Measurements from ENCODE around the gene TMEM212.

Gene TMEM212

GRCh38 chr3:171865191-171865865, 22.2 kb downstream of the TMEM212 start:
- Histone ChIP-seq H3K27me3 (ENCODE audit: low read depth, low read length) (no peaks in the 10 kb centered on the region), H3K4me1 (ENCODE audit: control insufficient read depth in 1 of 2, insufficient read depth in 2 of 2, low read length in 2 of 2) (peaks cover 0 to 6% of the 10 kb centered on the region in 2 donors), H3K27ac (ENCODE audit: low read length) (no peak overlapping the region), H3K36me3 (ENCODE audit: control insufficient read depth in 1 of 2, insufficient read depth in 2 of 2, low read length in 2 of 2) (no peaks in the 10 kb centered on the region), H3K4me3 (ENCODE audit: low read depth in 1 of 2, low read length in 2 of 2) (no peak overlapping the region), H3K9me3 (ENCODE audit: control insufficient read depth in 1 of 2, low read length in 2 of 2) (no peaks in the 10 kb centered on the region)

DNA sequence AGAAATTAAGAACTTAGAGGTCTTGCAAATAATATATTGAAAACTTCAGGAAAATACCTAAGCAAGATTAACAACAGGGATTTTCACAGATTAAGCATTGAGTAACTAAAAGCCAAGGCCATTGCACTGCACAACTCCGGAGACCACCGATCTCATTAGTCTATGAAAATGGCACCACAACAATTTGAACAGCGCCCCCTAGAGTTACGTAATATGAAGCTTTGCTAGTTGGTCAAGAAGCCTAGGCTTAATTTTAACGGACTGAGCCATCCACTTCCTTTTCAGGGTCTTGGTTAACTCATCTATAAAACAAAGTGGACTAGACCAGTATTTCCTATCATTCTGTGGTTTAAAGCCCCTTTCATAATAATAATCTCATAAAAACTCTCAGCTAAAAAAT, 24.8 kb downstream of the TMEM212 start:
- Histone ChIP-seq H3K36me3 (ENCODE audit: control insufficient read depth in 1 of 2, insufficient read depth in 2 of 2, low read length in 2 of 2) (no peaks in the 10 kb centered on the region), H3K4me1 (ENCODE audit: control insufficient read depth in 1 of 2, insufficient read depth in 2 of 2, low read length in 2 of 2) (no peaks in the 10 kb centered on the region), H3K27ac (ENCODE audit: low read length) (no peak overlapping the region), H3K4me3 (ENCODE audit: low read depth in 1 of 2, low read length in 2 of 2) (no peak overlapping the region), H3K27me3 (ENCODE audit: low read depth, low read length) (no peaks in the 10 kb centered on the region), H3K9me3 (ENCODE audit: control insufficient read depth in 1 of 2, low read length in 2 of 2) (no peaks in the 10 kb centered on the region)

DNA sequence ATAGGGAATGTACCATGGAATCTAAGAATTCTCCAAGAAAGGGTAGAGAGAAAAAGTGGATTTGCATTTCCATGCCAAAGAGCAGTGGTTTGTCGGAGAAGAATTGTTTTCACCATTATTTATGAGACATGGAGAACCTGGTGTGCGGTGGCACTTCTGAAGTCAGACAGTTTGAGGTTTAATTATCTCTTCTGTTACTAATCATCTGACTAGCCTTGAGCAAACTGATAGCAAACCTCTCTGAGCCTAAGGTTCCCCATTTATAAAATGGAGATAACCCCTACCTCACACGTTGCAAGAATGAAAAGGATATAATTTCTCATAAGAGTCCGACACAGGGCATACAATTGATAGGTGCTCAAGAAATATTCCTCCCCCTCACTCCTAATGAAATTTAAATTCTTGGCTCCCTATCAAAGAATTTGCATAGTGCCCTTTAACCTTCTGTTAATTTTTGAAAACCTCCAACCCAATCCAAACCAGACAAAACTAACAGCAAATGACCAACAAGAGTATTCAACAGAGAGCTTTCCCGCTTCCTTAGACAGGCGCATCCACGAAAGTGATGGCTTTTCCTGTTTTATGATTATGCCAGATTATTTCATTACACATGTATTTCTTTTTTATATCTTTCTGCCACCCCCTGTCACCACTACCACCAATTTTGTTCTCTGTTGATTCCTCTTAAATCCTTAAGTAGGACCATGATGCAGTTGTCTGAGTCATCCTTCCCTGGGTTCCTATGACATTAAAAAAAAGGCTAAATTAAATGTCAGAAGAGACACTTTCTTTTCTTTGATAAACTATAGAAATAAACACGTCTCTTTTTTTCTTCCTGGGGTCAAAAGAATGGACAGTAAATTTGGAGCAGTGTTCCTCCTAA, 28.5 kb downstream of the TMEM212 start:
- Histone ChIP-seq H3K4me1 (ENCODE audit: control insufficient read depth in 1 of 2, insufficient read depth in 2 of 2, low read length in 2 of 2) (no peaks in the 10 kb centered on the region), H3K27ac (ENCODE audit: low read length) (no peak overlapping the region), H3K27me3 (ENCODE audit: low read depth, low read length) (no peaks in the 10 kb centered on the region), H3K9me3 (ENCODE audit: control insufficient read depth in 1 of 2, low read length in 2 of 2) (no peaks in the 10 kb centered on the region), H3K4me3 (ENCODE audit: low read depth in 1 of 2, low read length in 2 of 2) (no peak overlapping the region), H3K36me3 (ENCODE audit: control insufficient read depth in 1 of 2, insufficient read depth in 2 of 2, low read length in 2 of 2) (no peaks in the 10 kb centered on the region)

DNA sequence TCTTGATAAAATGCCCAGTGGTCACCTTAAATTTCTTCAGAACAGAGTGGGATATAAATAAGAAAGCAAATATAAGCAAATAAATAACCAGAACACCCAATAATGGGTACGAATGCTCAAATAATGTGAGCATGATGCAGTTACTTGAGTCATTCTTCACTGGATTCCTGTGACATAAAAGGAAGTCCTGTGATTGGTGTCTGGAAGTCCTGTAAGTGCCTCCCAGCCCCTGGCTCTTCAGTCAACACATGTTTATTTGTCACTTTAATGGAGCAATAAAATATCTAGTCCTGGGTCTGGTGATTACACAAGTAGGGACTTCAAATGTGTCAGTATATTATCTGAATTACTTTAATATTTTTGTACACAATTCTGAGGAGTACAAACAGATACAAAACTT, 30.4 kb downstream of the TMEM212 start:
- no peaks in the 10 kb centered on the region for H3K9me3 ChIP-seq (ENCODE audit: control insufficient read depth in 1 of 2, low read length in 2 of 2)
- H3K4me3 ChIP-seq (ENCODE audit: low read depth in 1 of 2, low read length in 2 of 2) = no peak overlapping the region
- H3K27me3 ChIP-seq (ENCODE audit: low read depth, low read length) = no peaks in the 10 kb centered on the region
- H3K4me1 ChIP-seq (ENCODE audit: control insufficient read depth in 1 of 2, insufficient read depth in 2 of 2, low read length in 2 of 2) = peaks cover 0 to 6% of the 10 kb centered on the region in 2 donors
- H3K27ac ChIP-seq (ENCODE audit: low read length) = peak overlapping the region; percentile 57
- no peaks in the 10 kb centered on the region for H3K36me3 ChIP-seq (ENCODE audit: control insufficient read depth in 1 of 2, insufficient read depth in 2 of 2, low read length in 2 of 2)

- Histone ChIP-seq H3K4me3 (ENCODE audit: low read depth in 1 of 2, low read length in 2 of 2) (no peak overlapping the region), H3K27me3 (ENCODE audit: low read depth, low read length) (no peaks in the 10 kb centered on the region), H3K4me1 (ENCODE audit: control insufficient read depth in 1 of 2, insufficient read depth in 2 of 2, low read length in 2 of 2) (peaks cover 0 to 13% of the 10 kb centered on the region in 2 donors), H3K9me3 (ENCODE audit: control insufficient read depth in 1 of 2, low read length in 2 of 2) (no peaks in the 10 kb centered on the region), H3K36me3 (ENCODE audit: control insufficient read depth in 1 of 2, insufficient read depth in 2 of 2, low read length in 2 of 2) (no peaks in the 10 kb centered on the region), H3K27ac (ENCODE audit: low read length) (peak overlapping the region; percentile 57)
Measured at GRCh38 chr3:171874251-171874681, 31.1 kb downstream of the TMEM212 start.

- H3K27ac ChIP-seq (ENCODE audit: low read length) = peak overlapping the region; percentile 57
Measured at GRCh38 chr3:171874879-171875278, 31.7 kb downstream of the TMEM212 start.

GRCh38 chr3:171875923-171876412, 32.8 kb downstream of the TMEM212 start:
- Histone ChIP-seq H3K9me3 (ENCODE audit: control insufficient read depth in 1 of 2, low read length in 2 of 2) (no peaks in the 10 kb centered on the region), H3K27ac (ENCODE audit: low read length) (no peak overlapping the region), H3K27me3 (ENCODE audit: low read depth, low read length) (no peaks in the 10 kb centered on the region), H3K4me1 (ENCODE audit: control insufficient read depth in 1 of 2, insufficient read depth in 2 of 2, low read length in 2 of 2) (peaks cover 0 to 13% of the 10 kb centered on the region in 2 donors), H3K4me3 (ENCODE audit: low read depth in 1 of 2, low read length in 2 of 2) (no peak overlapping the region), H3K36me3 (ENCODE audit: control insufficient read depth in 1 of 2, insufficient read depth in 2 of 2, low read length in 2 of 2) (no peaks in the 10 kb centered on the region)

More at GRCh38 chr3:171874879-171875278, 31.7 kb downstream of the TMEM212 start:
- no peaks in the 10 kb centered on the region for H3K27me3 ChIP-seq (ENCODE audit: low read depth, low read length)
- H3K9me3 ChIP-seq (ENCODE audit: control insufficient read depth in 1 of 2, low read length in 2 of 2) = no peaks in the 10 kb centered on the region
- peaks cover 0 to 13% of the 10 kb centered on the region in 2 donors for H3K4me1 ChIP-seq (ENCODE audit: control insufficient read depth in 1 of 2, insufficient read depth in 2 of 2, low read length in 2 of 2)
- H3K4me3 ChIP-seq (ENCODE audit: low read depth in 1 of 2, low read length in 2 of 2) = no peak overlapping the region
- no peaks in the 10 kb centered on the region for H3K36me3 ChIP-seq (ENCODE audit: control insufficient read depth in 1 of 2, insufficient read depth in 2 of 2, low read length in 2 of 2)

DNA sequence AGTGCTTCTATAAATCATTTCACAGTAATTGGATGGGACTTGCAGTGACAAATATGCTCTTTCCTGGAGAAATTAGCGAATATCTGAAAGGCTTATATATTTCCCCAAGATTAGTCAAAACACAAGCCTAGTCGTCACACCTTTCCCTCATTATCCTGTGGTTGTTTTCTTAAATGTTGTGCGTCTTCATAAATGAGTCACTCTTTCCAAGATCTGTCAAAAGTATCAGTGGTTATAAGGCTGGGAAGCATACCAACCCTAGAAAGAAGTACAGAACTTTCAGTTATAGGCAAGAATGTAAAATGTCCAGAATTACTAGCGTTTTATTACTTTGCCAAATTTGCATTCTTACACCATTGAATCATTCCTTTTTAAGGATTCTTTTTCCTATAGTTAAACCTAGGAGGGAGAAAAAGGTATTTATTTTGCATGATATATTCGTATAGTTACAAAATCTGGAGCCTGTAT, 33.6 kb downstream of the TMEM212 start:
- H3K27ac ChIP-seq (ENCODE audit: low read length) = no peak overlapping the region
- H3K4me3 ChIP-seq (ENCODE audit: low read depth in 1 of 2, low read length in 2 of 2) = no peak overlapping the region

GRCh38 chr3:171878461-171879225, 35.5 kb downstream of the TMEM212 start:
- peaks cover 0 to 13% of the 10 kb centered on the region in 2 donors for H3K4me1 ChIP-seq (ENCODE audit: control insufficient read depth in 1 of 2, insufficient read depth in 2 of 2, low read length in 2 of 2)
- H3K36me3 ChIP-seq (ENCODE audit: control insufficient read depth in 1 of 2, insufficient read depth in 2 of 2, low read length in 2 of 2) = no peaks in the 10 kb centered on the region
- H3K4me3 ChIP-seq (ENCODE audit: low read depth in 1 of 2, low read length in 2 of 2) = no peak overlapping the region
- no peaks in the 10 kb centered on the region for H3K9me3 ChIP-seq (ENCODE audit: control insufficient read depth in 1 of 2, low read length in 2 of 2)
- no peak overlapping the region for H3K27ac ChIP-seq (ENCODE audit: low read length)
- no peaks in the 10 kb centered on the region for H3K27me3 ChIP-seq (ENCODE audit: low read depth, low read length)

More for the DNA sequence above, 33.6 kb downstream of the TMEM212 start:
- peaks cover 0 to 13% of the 10 kb centered on the region in 2 donors for H3K4me1 ChIP-seq (ENCODE audit: control insufficient read depth in 1 of 2, insufficient read depth in 2 of 2, low read length in 2 of 2)
- no peaks in the 10 kb centered on the region for H3K36me3 ChIP-seq (ENCODE audit: control insufficient read depth in 1 of 2, insufficient read depth in 2 of 2, low read length in 2 of 2)
- no peaks in the 10 kb centered on the region for H3K27me3 ChIP-seq (ENCODE audit: low read depth, low read length)
- H3K9me3 ChIP-seq (ENCODE audit: control insufficient read depth in 1 of 2, low read length in 2 of 2) = no peaks in the 10 kb centered on the region

GRCh38 chr3:171879472-171879871, 36.3 kb downstream of the TMEM212 start:
- Histone ChIP-seq H3K36me3 (ENCODE audit: control insufficient read depth in 1 of 2, insufficient read depth in 2 of 2, low read length in 2 of 2) (no peaks in the 10 kb centered on the region), H3K27me3 (ENCODE audit: low read depth, low read length) (no peaks in the 10 kb centered on the region), H3K27ac (ENCODE audit: low read length) (no peak overlapping the region), H3K9me3 (ENCODE audit: control insufficient read depth in 1 of 2, low read length in 2 of 2) (no peaks in the 10 kb centered on the region), H3K4me1 (ENCODE audit: control insufficient read depth in 1 of 2, insufficient read depth in 2 of 2, low read length in 2 of 2) (peaks cover 0 to 13% of the 10 kb centered on the region in 2 donors), H3K4me3 (ENCODE audit: low read depth in 1 of 2, low read length in 2 of 2) (no peak overlapping the region)
